ENCODE measurements around the gene THNSL1.
"Not testable (repeated sequence)": the region's sequence is repeated elsewhere in the genome, so short reads cannot be mapped to it uniquely, and the experiment has no call there.

Gene THNSL1

GRCh38 chr10:24998044-24998443 is 18.4 kb upstream of the THNSL1 start:
- no peak for DNase-seq (ENCODE audit: low read depth, low spot score)

GRCh38 chr10:25011591-25011990 is 4.8 kb upstream of the THNSL1 start:
- DNase-seq (ENCODE audit: low read depth, low spot score), result not testable (repeated sequence)

GRCh38 chr10:25014579-25014978 is 1.8 kb upstream of the THNSL1 start:
- DNase-seq (ENCODE audit: low read depth, low spot score), result no peak

GRCh38 chr10:25015828-25016375 is 510 bp upstream of the THNSL1 start, which contains the start of gene ENKUR:
TSS of gene ENKUR (minus strand) at chr10:25016158. CDS start at chr10:25015936, 222 bp downstream.
- no peak for DNase-seq (ENCODE audit: low read depth, low spot score)

- DNase-seq (ENCODE audit: low read depth, low spot score), result no peak
Measured at GRCh38 chr10:25017154-25017590, 760 bp downstream of the THNSL1 start.

GRCh38 chr10:25017661-25018060 is 1.2 kb downstream of the THNSL1 start:
- DNase-seq (ENCODE audit: low read depth, low spot score), result no peak

- DNase-seq (ENCODE audit: low read depth, low spot score), result no peak
Measured at GRCh38 chr10:25018703-25019102, 2.3 kb downstream of the THNSL1 start.

- DNase-seq (ENCODE audit: low read depth, low spot score), result peak; percentile 79
Measured at GRCh38 chr10:25023278-25023677, 6.9 kb downstream of the THNSL1 start.

GRCh38 chr10:25024528-25024927 is 8.1 kb downstream of the THNSL1 start:
- no peak for DNase-seq (ENCODE audit: low read depth, low spot score)

- no peak for DNase-seq (ENCODE audit: low read depth, low spot score)
Measured at GRCh38 chr10:25026463-25026862, 10.1 kb downstream of the THNSL1 start.

GRCh38 chr10:25028711-25029110 is 12.3 kb downstream of the THNSL1 start:
- no peak for DNase-seq (ENCODE audit: low read depth, low spot score)

GRCh38 chr10:25029519-25029918 is 13.1 kb downstream of the THNSL1 start:
- no peak for DNase-seq (ENCODE audit: low read depth, low spot score)

- no peak for DNase-seq (ENCODE audit: low read depth, low spot score)
Measured at GRCh38 chr10:25036381-25036780, 20.0 kb downstream of the THNSL1 start.

GRCh38 chr10:25038325-25038724 is 21.9 kb downstream of the THNSL1 start:
- DNase-seq (ENCODE audit: low read depth, low spot score), result no peak

GRCh38 chr10:25039531-25039930 is 23.1 kb downstream of the THNSL1 start:
- DNase-seq (ENCODE audit: low read depth, low spot score), result no peak

GRCh38 chr10:25046641-25047040 is 30.2 kb downstream of the THNSL1 start:
- no peak for DNase-seq (ENCODE audit: low read depth, low spot score)

- no peak for DNase-seq (ENCODE audit: low read depth, low spot score)
Measured at GRCh38 chr10:25047088-25047487, 30.7 kb downstream of the THNSL1 start.

- no peak for DNase-seq (ENCODE audit: low read depth, low spot score)
Measured at GRCh38 chr10:25047591-25048301, 31.3 kb downstream of the THNSL1 start.

GRCh38 chr10:25048450-25048849 is 32.0 kb downstream of the THNSL1 start:
- no peak for DNase-seq (ENCODE audit: low read depth, low spot score)

GRCh38 chr10:25049966-25050365 is 33.6 kb downstream of the THNSL1 start:
- DNase-seq (ENCODE audit: low read depth, low spot score), result no peak

GRCh38 chr10:25050402-25050801 is 34.0 kb downstream of the THNSL1 start:
- no peak for DNase-seq (ENCODE audit: low read depth, low spot score)

- DNase-seq (ENCODE audit: low read depth, low spot score), result no peak
Measured at GRCh38 chr10:25052012-25052411, 35.6 kb downstream of the THNSL1 start.

- DNase-seq (ENCODE audit: low read depth, low spot score), result no peak
Measured at GRCh38 chr10:25056726-25057125, 40.3 kb downstream of the THNSL1 start.

All from brain pericyte (primary cell).